Keratinocyte (primary cell): ENCODE measurements around the gene USP12. TPM values are rescaled to one million over a fixed set of nuclear protein-coding genes. Genes with fewer than 3 reads are reported as not detected.
A peak's percentile ranks its signal among the peaks of the same experiment; 100 is the strongest.

ENCODE experiments used
- DNase-seq: peaks from one replicate; pipeline ENCODE4 v3.0.0-alpha.2; 2011; ENCODE audit warnings: low read depth, missing footprints, low spot score
- FAIRE-seq: peaks from 2 replicates; lab custom pipeline; 2011; peaks lifted over from hg19 to GRCh38; lab: Jason Lieb, UNC
- H2AFZ ChIP-seq: 2 replicates; pipeline ENCODE4 v1.6.0; 2012; ENCODE audit warnings: low read length, control low read depth, inconsistent platforms; ENCODE audit not compliant: control insufficient read depth
- H3K27ac ChIP-seq: 2 replicates; pipeline ENCODE4 v1.5.1; 2011; ENCODE audit warnings: low read length; ENCODE audit not compliant: control insufficient read depth, insufficient read depth
- H3K27me3 ChIP-seq: 3 replicates; pipeline ENCODE4 v1.6.0; 2011; ENCODE audit warnings: low read length; ENCODE audit not compliant: control insufficient read depth, insufficient read depth; ENCODE audit errors: extremely low read depth
- H3K36me3 ChIP-seq, 2 experiments: 2 replicates in 1 of 2; 3 replicates in 1 of 2; pipeline ENCODE4 v1.5.1; 2011; ENCODE audit warnings: low read length in 2 of 2, mild to moderate bottlenecking in 1 of 2; ENCODE audit not compliant: control insufficient read depth in 2 of 2, insufficient read depth in 2 of 2; ENCODE audit errors: extremely low read depth in 1 of 2
- H3K4me1 ChIP-seq: 3 replicates; pipeline ENCODE4 v1.5.1; 2011; ENCODE audit warnings: low read length; ENCODE audit not compliant: control insufficient read depth, insufficient read depth; ENCODE audit errors: extremely low read depth
- H3K4me2 ChIP-seq: 3 replicates; pipeline ENCODE4 v1.6.0; 2011; ENCODE audit warnings: low read depth, low read length; ENCODE audit not compliant: control insufficient read depth, insufficient read depth; ENCODE audit errors: extremely low read depth
- H3K4me3 ChIP-seq, 3 experiments: fragments of 200-600 bp in 1 of 3; sonication (generic) in 1 of 3; 2 replicates in 2 of 3; 3 replicates in 1 of 3; pipeline ENCODE4 v1.5.1; 2011 to 2016; ENCODE audit warnings: low read length in 3 of 3, mild to moderate bottlenecking in 3 of 3, control low read depth in 2 of 3, inconsistent platforms in 1 of 3, low read depth in 1 of 3, mixed read lengths in 1 of 3, mixed run types in 1 of 3, moderate library complexity in 1 of 3; ENCODE audit not compliant: control insufficient read depth in 2 of 3, insufficient read depth in 2 of 3; ENCODE audit errors: extremely low read depth in 1 of 3
- H3K79me2 ChIP-seq: 2 replicates; pipeline ENCODE4 v1.6.0; 2012; ENCODE audit warnings: low read length; ENCODE audit not compliant: control insufficient read depth, insufficient read depth
- H3K9ac ChIP-seq: 3 replicates; pipeline ENCODE4 v1.6.0; 2011; ENCODE audit warnings: low read length; ENCODE audit not compliant: control insufficient read depth, insufficient read depth; ENCODE audit errors: extremely low read depth
- H3K9me1 ChIP-seq: 3 replicates; pipeline ENCODE4 v1.6.0; 2011; ENCODE audit warnings: low read length; ENCODE audit not compliant: control insufficient read depth, insufficient read depth; ENCODE audit errors: extremely low read depth
- H3K9me3 ChIP-seq: 2 replicates; pipeline ENCODE4 v1.5.1; 2012; ENCODE audit warnings: low read depth, low read length; ENCODE audit not compliant: control insufficient read depth
- H4K20me1 ChIP-seq: 3 replicates; pipeline ENCODE4 v1.6.0; 2011; ENCODE audit warnings: low read length; ENCODE audit not compliant: control insufficient read depth, insufficient read depth; ENCODE audit errors: extremely low read depth
- EZH2 ChIP-seq: IDR thresholded peaks from one replicate; pipeline ENCODE4 v1.6.1; 2012; ENCODE audit warnings: inconsistent platforms, mild to moderate bottlenecking, low read length, moderate library complexity
- dilution Hi-C: fragments of 300-500 bp; cut with MboI; formaldehyde crosslinking; loops from one replicate; pipeline ENCODE4 v1.7.0; 2020; ENCODE audit warnings: low sequenced_read_pairs; ENCODE audit not compliant: extremely low pct_ligation_motif_present
- polyA plus RNA-seq, 5 experiments: library from polyadenylated mRNA; depleted of rRNA in 3 of 5; stranded (reverse) in 3 of 5; stranded (forward) in 1 of 5; unstranded in 1 of 5; fragments of >200 nt; gene quantifications; 1 replicate in 1 of 5; 2 replicates in 3 of 5; 3 replicates in 1 of 5; pipeline versions ENCODE4 v1.2.1 to v1.2.3, GENCODE V29; 2011 to 2012; ENCODE audit warnings: missing spikeins in 2 of 5, low read depth in 1 of 5, low replicate concordance in 1 of 5
- TF ChIP-seq, protein P1 (sequence below), 3 experiments: IDR thresholded peaks in 1 of 3; conservative IDR thresholded peaks in 1 of 3; optimal IDR thresholded peaks in 1 of 3; 2 replicates in 2 of 3; 3 replicates in 1 of 3; pipeline versions ENCODE3 to v1.5.1; 2011; ENCODE audit warnings: low read length in 3 of 3, mild to moderate bottlenecking in 3 of 3, moderate library complexity in 2 of 3, control low read depth in 1 of 3, inconsistent platforms in 1 of 3; ENCODE audit not compliant: insufficient read depth in 2 of 3; ENCODE audit errors: extremely low read depth in 1 of 3

The USP12 gene
- polyA plus RNA-seq, 1 donor (not counting 4 experiments of a cell fraction or from before 2014, with no cell fraction given) = 20.7 TPM

- no peak for FAIRE-seq
Measured at GRCh38 chr13:27055526-27055925, 116.1 kb downstream of the USP12 start.

DNA sequence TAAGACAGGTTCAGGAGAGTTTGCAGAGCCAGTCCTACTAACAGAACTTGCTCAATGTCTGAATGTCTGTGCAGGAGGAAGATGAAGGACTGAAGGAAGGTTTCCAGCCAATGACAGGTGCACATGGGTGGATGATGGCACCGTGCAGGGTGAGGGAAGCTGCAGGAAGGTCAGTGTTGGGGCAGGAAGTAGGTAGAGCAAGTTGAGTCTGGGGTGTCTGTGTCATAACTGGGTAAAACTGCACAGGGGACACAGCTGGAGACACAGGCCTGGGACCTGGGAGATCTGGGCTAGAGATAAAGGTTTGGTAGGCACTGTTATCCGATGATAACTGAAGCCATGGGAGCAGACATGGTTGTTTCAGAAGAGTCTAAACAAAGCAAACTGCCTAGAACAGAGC, 116.9 kb downstream of the USP12 start:
- dilution Hi-C loops = no loop called here
- Histone ChIP-seq H3K4me3 (no peak overlapping the region), H3K36me3 (no peaks in the 10 kb centered on the region), H3K4me1 (peaks cover 19% of the 10 kb centered on the region), H3K9me1 (no peaks in the 10 kb centered on the region), H2AFZ (no peak overlapping the region), H3K4me2 (peak overlapping the region; percentile 71), H3K27me3 (no peaks in the 10 kb centered on the region), H3K9me3 (peaks cover 2% of the 10 kb centered on the region), H4K20me1 (no peaks in the 10 kb centered on the region), H3K79me2 (no peaks in the 10 kb centered on the region), H3K27ac (peak overlapping the region; percentile 2), H3K9ac (no peak overlapping the region)
- FAIRE-seq = peak; percentile 39
- DNase-seq = no peak
- TF ChIP-seq, protein P1, sequence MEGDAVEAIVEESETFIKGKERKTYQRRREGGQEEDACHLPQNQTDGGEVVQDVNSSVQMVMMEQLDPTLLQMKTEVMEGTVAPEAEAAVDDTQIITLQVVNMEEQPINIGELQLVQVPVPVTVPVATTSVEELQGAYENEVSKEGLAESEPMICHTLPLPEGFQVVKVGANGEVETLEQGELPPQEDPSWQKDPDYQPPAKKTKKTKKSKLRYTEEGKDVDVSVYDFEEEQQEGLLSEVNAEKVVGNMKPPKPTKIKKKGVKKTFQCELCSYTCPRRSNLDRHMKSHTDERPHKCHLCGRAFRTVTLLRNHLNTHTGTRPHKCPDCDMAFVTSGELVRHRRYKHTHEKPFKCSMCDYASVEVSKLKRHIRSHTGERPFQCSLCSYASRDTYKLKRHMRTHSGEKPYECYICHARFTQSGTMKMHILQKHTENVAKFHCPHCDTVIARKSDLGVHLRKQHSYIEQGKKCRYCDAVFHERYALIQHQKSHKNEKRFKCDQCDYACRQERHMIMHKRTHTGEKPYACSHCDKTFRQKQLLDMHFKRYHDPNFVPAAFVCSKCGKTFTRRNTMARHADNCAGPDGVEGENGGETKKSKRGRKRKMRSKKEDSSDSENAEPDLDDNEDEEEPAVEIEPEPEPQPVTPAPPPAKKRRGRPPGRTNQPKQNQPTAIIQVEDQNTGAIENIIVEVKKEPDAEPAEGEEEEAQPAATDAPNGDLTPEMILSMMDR (optimal IDR thresholded peaks at IDR 0.05 in 1 of 3, IDR thresholded peaks at IDR 0.05 in 1 of 3, conservative IDR thresholded peaks at IDR 0.05 in 1 of 3; ENCODE audit: extremely low read depth in 1 of 3, insufficient read depth in 2 of 3, low read length in 3 of 3) = no peak
- TF ChIP-seq EZH2 = no peak

More at GRCh38 chr13:27055526-27055925, 116.1 kb downstream of the USP12 start:
- H3K27me3 ChIP-seq = no peaks in the 10 kb centered on the region
- H3K79me2 ChIP-seq = no peaks in the 10 kb centered on the region
- no peak for TF ChIP-seq EZH2
- TF ChIP-seq, protein P1 (optimal IDR thresholded peaks at IDR 0.05 in 1 of 3, IDR thresholded peaks at IDR 0.05 in 1 of 3, conservative IDR thresholded peaks at IDR 0.05 in 1 of 3; ENCODE audit: extremely low read depth in 1 of 3, insufficient read depth in 2 of 3, low read length in 3 of 3) = no peak
- H3K4me1 ChIP-seq = peaks cover 19% of the 10 kb centered on the region
- peaks cover 2% of the 10 kb centered on the region for H3K9me3 ChIP-seq
- H4K20me1 ChIP-seq = no peaks in the 10 kb centered on the region
- no peak overlapping the region for H3K9ac ChIP-seq
- H2AFZ ChIP-seq = no peak overlapping the region
- H3K4me3 ChIP-seq = no peak overlapping the region
- H3K27ac ChIP-seq = no peak overlapping the region
- no peaks in the 10 kb centered on the region for H3K9me1 ChIP-seq
- H3K36me3 ChIP-seq = no peaks in the 10 kb centered on the region
- dilution Hi-C loops = no loop called here
- H3K4me2 ChIP-seq = no peak overlapping the region
- DNase-seq = no peak
